HepG2 (cell line): ENCODE measurements around the gene BBOX1. TPM values are rescaled to one million over a fixed set of nuclear protein-coding genes. Genes with fewer than 3 reads are reported as not detected.

Source experiments
- ATAC-seq: fragments of 200-7000 bp; cut with Tn5 transposase; 3 replicates; pipeline ENCODE4 v1.9.1; 2020; ENCODE audit warnings: mild to moderate bottlenecking, moderate library complexity
- BruUV-seq: library from RNA; stranded (reverse); fragments of 400-500 nt; replicated peaks from 2 replicates; lab custom pipeline; 2021; lab: Mats Ljungman, UMichigan
- CTCF ChIA-PET: fragments of 300-600 bp; formaldehyde crosslinking; extraction: SDS; loops from one replicate; lab custom pipeline; 2021; ENCODE audit warnings: low total read pairs, inconsistent platforms, low intra/inter-chr PET ratio; lab: Yijun Ruan, JAX
- POLR2A ChIA-PET: fragments of 350-600 bp; sonication (Branson Sonifier 250); formaldehyde crosslinking; loops from one replicate; lab custom pipeline; 2020; ENCODE audit warnings: antibody characterized with exemption, inconsistent platforms; lab: Yijun Ruan, JAX
- DNase-seq: peaks from one replicate; pipeline ENCODE4 v3.0.0-alpha.2; 2015; ENCODE audit warnings: low spot score
- FAIRE-seq: peaks from 3 replicates; lab custom pipeline; 2011; peaks lifted over from hg19 to GRCh38; lab: Jason Lieb, UNC
- H2AFZ ChIP-seq: one replicate; pipeline ENCODE4 v1.6.1; 2011; ENCODE audit warnings: low read length, inconsistent platforms
- H3K27ac ChIP-seq: fragments of 300-600 bp; 3 replicates; pipeline ENCODE4 v1.8.0; 2011; ENCODE audit warnings: mixed run types, mild to moderate bottlenecking, mixed read lengths, low read length, inconsistent platforms; ENCODE audit not compliant: insufficient read depth; ENCODE audit errors: extremely low read length
- H3K27me3 ChIP-seq, 2 experiments: fragments of 200-600 bp in 1 of 2; 2 replicates in 1 of 2; 3 replicates in 1 of 2; pipeline versions ENCODE4 v1.6.0 to v1.8.0; 2011; ENCODE audit warnings: low read length in 2 of 2, mild to moderate bottlenecking in 2 of 2, moderate library complexity in 2 of 2, inconsistent platforms in 1 of 2; ENCODE audit not compliant: insufficient read depth in 2 of 2, control insufficient read depth in 1 of 2
- H3K36me3 ChIP-seq, 2 experiments: fragments of 200-600 bp in 1 of 2; replicated peaks in 1 of 2; 2 replicates in 1 of 2; 3 replicates in 1 of 2; pipeline versions ENCODE4 v1.5.1 to v1.8.0; 2011; ENCODE audit warnings: low read length in 2 of 2, inconsistent platforms in 1 of 2; ENCODE audit not compliant: insufficient read depth in 2 of 2, control insufficient read depth in 1 of 2
- H3K4me1 ChIP-seq: 2 replicates; pipeline ENCODE4 v1.5.1; 2012; ENCODE audit warnings: low read length, inconsistent platforms; ENCODE audit not compliant: insufficient read depth
- H3K4me2 ChIP-seq: 2 replicates; pipeline ENCODE4 v1.6.0; 2011; ENCODE audit warnings: low read depth, low read length, inconsistent platforms
- H3K4me3 ChIP-seq, 3 experiments: fragments of 200-600 bp in 1 of 3; sonication (generic), shearing (Covaris generic) in 1 of 3; replicated peaks in 1 of 3; 2 replicates each; pipeline ENCODE4 v1.5.1; 2011 to 2016; ENCODE audit warnings: low read length in 3 of 3, inconsistent platforms in 2 of 3, low read depth in 2 of 3, mild to moderate bottlenecking in 2 of 3, control low read depth in 1 of 3, mixed read lengths in 1 of 3; ENCODE audit not compliant: insufficient read depth in 1 of 3
- H3K79me2 ChIP-seq: one replicate; pipeline ENCODE4 v1.6.1; 2011; ENCODE audit warnings: low read length, inconsistent platforms; ENCODE audit not compliant: insufficient read depth
- H3K9ac ChIP-seq: 2 replicates; pipeline ENCODE4 v1.6.0; 2011; ENCODE audit warnings: mild to moderate bottlenecking, low read depth, low read length, inconsistent platforms; ENCODE audit not compliant: insufficient read depth
- H3K9me3 ChIP-seq: 2 replicates; pipeline ENCODE4 v1.5.1; 2012; ENCODE audit warnings: mild to moderate bottlenecking, low read length
- H4K20me1 ChIP-seq: 2 replicates; pipeline ENCODE4 v1.6.0; 2011; ENCODE audit warnings: inconsistent platforms, mild to moderate bottlenecking, low read length, moderate library complexity; ENCODE audit not compliant: insufficient read depth
- DNMT3B ChIP-seq: conservative IDR thresholded peaks from 2 replicates; pipeline ENCODE4 v1.6.1; 2016; ENCODE audit warnings: missing biosample characterization, control low read depth
- MTERF4 ChIP-seq: sonication (generic); formaldehyde crosslinking; IDR thresholded peaks from 2 replicates; pipeline ENCODE4 v1.8.0; 2023; ENCODE audit warnings: mild to moderate bottlenecking, missing genetic modification reagents
- MTF1 ChIP-seq: sonication (generic); formaldehyde crosslinking; IDR thresholded peaks from 2 replicates; pipeline ENCODE4 v1.5.0; 2020; ENCODE audit warnings: missing genetic modification reagents
- SMYD3 ChIP-seq: sonication (generic); formaldehyde crosslinking; IDR thresholded peaks from 2 replicates; pipeline ENCODE4 v1.8.1; 2023; ENCODE audit warnings: mild to moderate bottlenecking, missing genetic modification reagents
- TBP ChIP-seq: sonication (generic); formaldehyde crosslinking; IDR thresholded peaks from 2 replicates; pipeline ENCODE4 v1.5.0; 2020; ENCODE audit warnings: missing genetic modification reagents
- ZFP90 ChIP-seq: sonication (generic); formaldehyde crosslinking; IDR thresholded peaks from 2 replicates; pipeline ENCODE4 v1.8.0; 2022; ENCODE audit warnings: missing genetic modification reagents, mild to moderate bottlenecking, inconsistent platforms, borderline replicate concordance
- ZNF557 ChIP-seq: sonication (generic); formaldehyde crosslinking; IDR thresholded peaks from 2 replicates; pipeline ENCODE4 v1.4.0; 2020; ENCODE audit warnings: missing genetic modification reagents
- ZNF841 ChIP-seq: sonication (generic); formaldehyde crosslinking; IDR thresholded peaks from 2 replicates; pipeline ENCODE4 v1.8.1; 2023; ENCODE audit warnings: missing genetic modification reagents, borderline replicate concordance
- WGBS: methylation state at CpG from one replicate; pipeline ENCODE4 v1.1.6; 2017; ENCODE audit warnings: low lambda C conversion rate; 5-methylcytosine and 5-hydroxymethylcytosine counted together
- in situ Hi-C: cut with HindIII; loops from 2 replicates; pipeline ENCODE4 v1.10.0; 2017; ENCODE audit warnings: low pct_unique_long_range_greater_than_20kb; ENCODE audit not compliant: extremely low pct_ligation_motif_present
- intact Hi-C: fragments of 100-400 bp; cut with micrococcal nuclease; formaldehyde crosslinking; loops from one replicate; pipeline ENCODE4 v1.10.0; 2022; ENCODE audit not compliant: unreplicated experiment
- polyA plus RNA-seq, 8 experiments: library from polyadenylated mRNA; depleted of rRNA in 3 of 8; stranded (reverse) in 7 of 8; unstranded in 1 of 8; fragments of >200 nt; fragmentation: Illumina TruSeq in 4 of 8; extraction: Trizol in 4 of 8; gene quantifications; 2 replicates each; pipeline versions ENCODE4 v1.2.1 to v1.2.3, GENCODE V29; 2011 to 2016; ENCODE audit warnings: low read depth in 4 of 8, missing spikeins in 1 of 8, mixed read lengths in 1 of 8; ENCODE audit not compliant: insufficient read depth in 1 of 8
- total RNA-seq, 5 experiments: library from RNA; depleted of rRNA; stranded (reverse); fragments of >200 nt; fragmentation: Illumina TruSeq; extraction: Trizol; gene quantifications; 2 replicates each; pipeline ENCODE4 v1.2.3, GENCODE V29; 2016; ENCODE audit warnings: low read depth in 1 of 5

BBOX1 gene
- total and polyA plus RNA-seq, 2 of the 13 experiments (the other 11 are each of a cell fraction or from before 2014, with no cell fraction given), result not detected

GRCh38 chr11:27095887-27096286 is 55.3 kb downstream of the BBOX1 start:
- POLR2A ChIA-PET, result no interaction called here
- no peak overlapping the region for H3K9ac ChIP-seq
- DNase-seq (no peak), FAIRE-seq (no peak), ATAC-seq (no peak)
- no TSS peak for BruUV-seq
- intact Hi-C loops, result no loop called here
- 4% methylated on average over 1 of the region's 1 CpG for WGBS
- no peaks in the 10 kb centered on the region for H3K79me2 ChIP-seq
- no peak overlapping the region for H3K4me2 ChIP-seq
- no peaks in the 10 kb centered on the region for H3K4me1 ChIP-seq
- in situ Hi-C loops, result no loop called here
- H4K20me1 ChIP-seq, result no peaks in the 10 kb centered on the region
- H2AFZ ChIP-seq, result no peak overlapping the region
- no peak overlapping the region for H3K27ac ChIP-seq
- no peaks in the 10 kb centered on the region for H3K27me3 ChIP-seq
- H3K4me3 ChIP-seq, result no peak overlapping the region
- no peaks in the 10 kb centered on the region for H3K9me3 ChIP-seq
- no peaks in the 10 kb centered on the region for H3K36me3 ChIP-seq
- no peak for TF ChIP-seq DNMT3B (CRISPR knock-in tag)
- no peak for TF ChIP-seq ZFP90 (CRISPR knock-in tag)
- TF ChIP-seq, all 625 proteins: peak for 0
- CTCF ChIA-PET, result no interaction called here

GRCh38 chr11:27097551-27097950 is 56.9 kb downstream of the BBOX1 start:
- H3K9ac ChIP-seq, result no peak overlapping the region
- H3K4me2 ChIP-seq, result no peak overlapping the region
- DNase-seq (no peak), ATAC-seq (no peak), FAIRE-seq (no peak)
- H3K27ac ChIP-seq, result no peak overlapping the region
- H3K79me2 ChIP-seq, result no peaks in the 10 kb centered on the region
- no peak overlapping the region for H2AFZ ChIP-seq
- no peak overlapping the region for H3K4me3 ChIP-seq
- 6% methylated on average over 4 of the region's 4 CpGs for WGBS
- no peaks in the 10 kb centered on the region for H4K20me1 ChIP-seq
- no peaks in the 10 kb centered on the region for H3K36me3 ChIP-seq
- intact Hi-C loops, result no loop called here
- TF ChIP-seq SMYD3 (CRISPR knock-in tag) (no peak), MTERF4 (CRISPR knock-in tag) (no peak), MTF1 (CRISPR knock-in tag) (no peak), ZNF557 (no peak), TBP (CRISPR knock-in tag) (no peak), ZNF841 (CRISPR knock-in tag) (no peak)
- CTCF ChIA-PET, result no interaction called here
- no peaks in the 10 kb centered on the region for H3K9me3 ChIP-seq
- in situ Hi-C loops, result no loop called here
- no peaks in the 10 kb centered on the region for H3K4me1 ChIP-seq
- no peaks in the 10 kb centered on the region for H3K27me3 ChIP-seq
- POLR2A ChIA-PET, result no interaction called here
- no TSS peak for BruUV-seq
